ENCODE data around the gene RAB37.

Gene RAB37

GRCh38 chr17:74784125-74784810, 47.2 kb downstream of the RAB37 start:
- DNase-seq: no peak

- DNase-seq: peak; percentile 13
These were observed 48.3 kb downstream of the RAB37 start for GRCh38 chr17:74785096-74785980.

GRCh38 chr17:74785981-74786360, 48.9 kb downstream of the RAB37 start:
- peak; percentile 16 for DNase-seq

- DNase-seq: no peak
These were observed 49.5 kb downstream of the RAB37 start for GRCh38 chr17:74786431-74787055.

- no peak for DNase-seq
These were observed 53.4 kb downstream of the RAB37 start for GRCh38 chr17:74790161-74791058.

- DNase-seq: no peak
These were observed 55.6 kb downstream of the RAB37 start for GRCh38 chr17:74792586-74793105.

- no peak for DNase-seq
These were observed 58.4 kb downstream of the RAB37 start for GRCh38 chr17:74795327-74796020.

GRCh38 chr17:74796211-74796610, 59.2 kb downstream of the RAB37 start:
- no peak for DNase-seq

- no peak for DNase-seq
These were observed 59.8 kb downstream of the RAB37 start for GRCh38 chr17:74796866-74797265.
